Endothelial cell (in vitro differentiated cells): ENCODE results near the gene TMEM106B. TPM values are rescaled to one million over a fixed set of nuclear protein-coding genes. Genes with fewer than 3 reads are reported as not detected.

Source experiments
- DNase-seq: peaks from one replicate; pipeline ENCODE4 v3.0.0; 2021; ENCODE audit warnings: low spot score
- H3K27ac Mint-ChIP-seq: one replicate; pipeline ENCODE4 v1.8.0; 2021; ENCODE audit warnings: mixed read lengths, inconsistent platforms; ENCODE audit not compliant: unreplicated experiment
- H3K27me3 Mint-ChIP-seq: one replicate; pipeline ENCODE4 v1.8.0; 2021; ENCODE audit warnings: mild to moderate bottlenecking, moderate library complexity, mixed read lengths, inconsistent platforms; ENCODE audit not compliant: unreplicated experiment
- H3K36me3 Mint-ChIP-seq: one replicate; pipeline ENCODE4 v1.8.0; 2021; ENCODE audit warnings: mild to moderate bottlenecking, low read depth, mixed read lengths, inconsistent platforms; ENCODE audit not compliant: unreplicated experiment
- H3K4me1 Mint-ChIP-seq: one replicate; pipeline ENCODE4 v1.8.0; 2021; ENCODE audit warnings: mild to moderate bottlenecking, mixed read lengths, inconsistent platforms; ENCODE audit not compliant: unreplicated experiment
- H3K4me3 Mint-ChIP-seq: one replicate; pipeline ENCODE4 v1.8.0; 2021; ENCODE audit warnings: mild to moderate bottlenecking, mixed read lengths, inconsistent platforms; ENCODE audit not compliant: unreplicated experiment
- H3K9me3 Mint-ChIP-seq: one replicate; pipeline ENCODE4 v1.8.0; 2021; ENCODE audit warnings: mixed read lengths, inconsistent platforms; ENCODE audit not compliant: unreplicated experiment
- total RNA-seq: library from RNA; stranded (reverse); fragmentation: NEBNext Ultra II Directional; extraction: Animal tissue kit (Norgen Biotek cat#: 25700); gene quantifications from one replicate; pipeline ENCODE4 v1.2.1, GENCODE V29; 2021; ENCODE audit not compliant: unreplicated experiment
- TF ChIP-seq, protein P1 (sequence below): fragments of 200-600 bp; sonication (generic); IDR thresholded peaks from one replicate; pipeline ENCODE4 v1.5.0; 2021; ENCODE audit warnings: antibody characterized with exemption; ENCODE audit not compliant: unreplicated experiment

TMEM106B gene
- total RNA-seq, 1 donor from 2014 or later: 23.2 TPM

DNA sequence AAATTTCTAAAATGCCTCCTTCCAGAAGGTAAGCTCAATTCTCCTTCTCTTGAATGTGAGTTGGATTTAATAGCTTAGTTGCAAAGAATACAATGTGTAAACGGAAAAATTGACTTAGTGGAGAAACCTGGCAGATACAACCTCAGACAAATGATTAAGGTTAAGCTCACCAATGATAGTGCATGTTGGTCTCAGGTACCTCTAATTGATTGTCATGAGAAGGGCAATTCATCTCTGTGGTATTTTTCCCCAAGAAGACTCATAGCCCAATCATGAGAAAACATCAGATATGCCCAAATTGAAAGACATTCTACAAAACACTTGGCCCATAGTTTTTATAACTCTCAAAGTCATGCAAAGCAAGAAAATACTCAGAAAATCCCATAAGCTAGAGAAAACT lies 36.2 kb upstream of the TMEM106B start:
- TF ChIP-seq, protein P1, sequence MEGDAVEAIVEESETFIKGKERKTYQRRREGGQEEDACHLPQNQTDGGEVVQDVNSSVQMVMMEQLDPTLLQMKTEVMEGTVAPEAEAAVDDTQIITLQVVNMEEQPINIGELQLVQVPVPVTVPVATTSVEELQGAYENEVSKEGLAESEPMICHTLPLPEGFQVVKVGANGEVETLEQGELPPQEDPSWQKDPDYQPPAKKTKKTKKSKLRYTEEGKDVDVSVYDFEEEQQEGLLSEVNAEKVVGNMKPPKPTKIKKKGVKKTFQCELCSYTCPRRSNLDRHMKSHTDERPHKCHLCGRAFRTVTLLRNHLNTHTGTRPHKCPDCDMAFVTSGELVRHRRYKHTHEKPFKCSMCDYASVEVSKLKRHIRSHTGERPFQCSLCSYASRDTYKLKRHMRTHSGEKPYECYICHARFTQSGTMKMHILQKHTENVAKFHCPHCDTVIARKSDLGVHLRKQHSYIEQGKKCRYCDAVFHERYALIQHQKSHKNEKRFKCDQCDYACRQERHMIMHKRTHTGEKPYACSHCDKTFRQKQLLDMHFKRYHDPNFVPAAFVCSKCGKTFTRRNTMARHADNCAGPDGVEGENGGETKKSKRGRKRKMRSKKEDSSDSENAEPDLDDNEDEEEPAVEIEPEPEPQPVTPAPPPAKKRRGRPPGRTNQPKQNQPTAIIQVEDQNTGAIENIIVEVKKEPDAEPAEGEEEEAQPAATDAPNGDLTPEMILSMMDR: no peak
- Mint-ChIP-seq H3K9me3 (no peaks in the 10 kb centered on the region), H3K27ac (no peak overlapping the region), H3K4me3 (no peak overlapping the region), H3K27me3 (no peaks in the 10 kb centered on the region), H3K4me1 (no peaks in the 10 kb centered on the region), H3K36me3 (no peaks in the 10 kb centered on the region)
- no peak for DNase-seq

DNA sequence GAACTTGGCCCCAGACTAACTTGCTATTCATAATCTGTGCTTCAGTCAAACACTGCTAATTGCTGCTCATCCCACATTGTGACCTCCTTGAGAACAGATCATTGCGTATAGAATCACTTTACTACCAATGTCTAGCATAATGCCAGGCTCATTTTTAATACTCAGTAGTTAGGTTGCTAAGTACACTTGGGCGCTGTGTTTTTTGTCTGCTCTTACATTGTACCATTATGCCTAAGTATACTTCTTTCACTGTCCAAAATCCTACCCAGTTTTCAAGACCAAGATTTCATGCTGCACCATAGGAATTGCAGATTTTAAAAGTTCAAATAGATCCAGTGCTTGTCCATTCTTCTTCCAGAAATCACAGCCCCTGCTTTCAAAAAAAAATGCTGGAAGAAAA lies 32.8 kb upstream of the TMEM106B start:
- Mint-ChIP-seq H3K27me3 (no peaks in the 10 kb centered on the region), H3K9me3 (no peaks in the 10 kb centered on the region)

DNA sequence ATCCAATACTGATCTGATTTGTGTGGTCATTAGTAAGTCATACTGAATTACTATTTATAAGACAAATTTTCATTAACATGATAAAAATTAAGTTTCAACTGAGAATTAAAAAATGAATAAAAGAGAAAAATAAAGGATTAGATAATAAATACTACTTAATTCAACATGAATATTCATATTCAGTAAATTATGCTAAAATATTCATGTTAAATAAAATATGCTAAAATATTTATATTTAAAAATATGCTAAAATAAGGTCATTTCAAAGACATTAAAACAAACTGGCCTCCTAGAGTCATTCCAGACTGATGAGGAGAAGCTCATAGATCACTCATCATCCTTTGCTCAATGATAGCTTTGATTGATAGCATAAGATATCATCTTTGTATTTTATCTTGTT lies 16.7 kb upstream of the TMEM106B start:
- no peaks in the 10 kb centered on the region for H3K4me1 Mint-ChIP-seq
- H3K27me3 Mint-ChIP-seq: no peaks in the 10 kb centered on the region
- TF ChIP-seq, protein P1: no peak
- H3K36me3 Mint-ChIP-seq: no peaks in the 10 kb centered on the region
- H3K4me3 Mint-ChIP-seq: no peak overlapping the region
- H3K27ac Mint-ChIP-seq: no peak overlapping the region
- DNase-seq: no peak
- H3K9me3 Mint-ChIP-seq: no peaks in the 10 kb centered on the region

More for the DNA sequence above, 32.8 kb upstream of the TMEM106B start:
- Mint-ChIP-seq H3K4me3 (no peak overlapping the region), H3K36me3 (no peaks in the 10 kb centered on the region), H3K4me1 (no peaks in the 10 kb centered on the region), H3K27ac (no peak overlapping the region)
- no peak for DNase-seq
- TF ChIP-seq, protein P1: no peak

DNA sequence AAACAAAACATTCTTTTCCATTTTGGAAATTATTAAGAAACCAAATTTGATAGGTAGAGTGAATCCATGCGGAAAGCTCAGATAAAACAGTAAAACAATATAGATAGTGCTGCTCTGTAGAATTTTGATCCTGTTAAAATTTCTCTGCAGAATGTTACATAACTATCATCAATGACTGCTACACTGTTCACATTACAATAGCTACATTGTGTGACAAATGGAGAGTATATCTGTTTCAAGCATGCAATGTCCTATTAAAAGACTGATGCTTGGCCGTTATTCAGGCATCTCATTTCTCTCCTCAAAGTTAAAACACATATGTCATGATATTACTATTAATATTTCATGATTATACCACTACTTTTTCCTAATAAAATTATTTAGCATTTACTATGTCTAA lies 14.7 kb upstream of the TMEM106B start:
- H3K4me1 Mint-ChIP-seq: no peaks in the 10 kb centered on the region
- no peaks in the 10 kb centered on the region for H3K36me3 Mint-ChIP-seq
- H3K27me3 Mint-ChIP-seq: no peaks in the 10 kb centered on the region
- no peaks in the 10 kb centered on the region for H3K9me3 Mint-ChIP-seq
- no peak overlapping the region for H3K4me3 Mint-ChIP-seq
- TF ChIP-seq, protein P1: no peak
- no peak overlapping the region for H3K27ac Mint-ChIP-seq
- DNase-seq: no peak

DNA sequence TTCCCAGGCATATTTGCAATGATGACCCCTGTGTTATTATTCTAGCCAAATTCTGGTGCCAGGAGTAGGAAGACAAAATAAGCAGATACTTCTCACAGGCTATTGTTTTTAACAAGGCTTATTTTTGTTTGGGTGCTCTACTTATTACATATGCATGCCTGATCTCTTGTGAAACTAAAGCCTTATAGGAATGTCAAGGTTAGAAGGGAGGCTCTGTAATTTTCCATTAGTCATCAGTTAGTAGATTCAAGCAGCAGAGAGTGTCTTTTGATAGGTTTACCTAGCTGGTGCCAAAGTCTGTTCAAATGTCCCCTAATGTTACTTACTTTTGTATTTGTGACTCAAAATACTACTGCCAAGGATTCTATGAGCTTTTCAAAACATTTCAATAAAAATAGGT lies 11.7 kb upstream of the TMEM106B start:
- Mint-ChIP-seq H3K4me1 (no peaks in the 10 kb centered on the region), H3K27ac (no peak overlapping the region), H3K9me3 (no peaks in the 10 kb centered on the region), H3K4me3 (no peak overlapping the region), H3K36me3 (no peaks in the 10 kb centered on the region), H3K27me3 (no peaks in the 10 kb centered on the region)
- DNase-seq: no peak
- TF ChIP-seq, protein P1: no peak
